Bronchial epithelial cell (primary cell): ENCODE results near the gene PSMA7. TPM values are rescaled to one million over a fixed set of nuclear protein-coding genes. Genes with fewer than 3 reads are reported as not detected.
"Not testable (repeated sequence)": the region's sequence is repeated elsewhere in the genome, so short reads cannot be mapped to it uniquely, and the experiment has no call there.

Experiments
- DNase-seq: peaks from one replicate; pipeline ENCODE4 v3.0.0-alpha.2; 2010; ENCODE audit warnings: low read depth
- FAIRE-seq: peaks from 2 replicates; lab custom pipeline; 2011; peaks lifted over from hg19 to GRCh38; lab: Jason Lieb, UNC
- H3K27me3 ChIP-seq: 2 replicates; pipeline ENCODE4 v1.5.1; 2011; ENCODE audit warnings: low read length; ENCODE audit not compliant: control insufficient read depth, insufficient read depth
- H3K36me3 ChIP-seq: 2 replicates; pipeline ENCODE4 v1.5.1; 2011; ENCODE audit warnings: low read length; ENCODE audit not compliant: control insufficient read depth, insufficient read depth
- H3K4me3 ChIP-seq: 2 replicates; pipeline ENCODE4 v1.5.1; 2011; ENCODE audit warnings: mild to moderate bottlenecking, low read depth, low read length, control low read depth
- total RNA-seq: library from RNA; depleted of rRNA; stranded (reverse); fragments of >200 nt; gene quantifications from 2 replicates; pipeline ENCODE4 v1.2.1, GENCODE V29; 2014
- TF ChIP-seq, protein P1 (sequence below): IDR thresholded peaks from 2 replicates; pipeline ENCODE4 v1.5.1; 2011; ENCODE audit warnings: mild to moderate bottlenecking, moderate library complexity, low read length, control low read depth, inconsistent platforms; ENCODE audit not compliant: insufficient read depth, severe bottlenecking

PSMA7 gene
- total RNA-seq, 1 donor from 2014 or later: 516 TPM

GRCh38 chr20:62148908-62149314 lies 5.7 kb upstream of the PSMA7 start:
- peaks cover 4% of the 10 kb centered on the region for H3K36me3 ChIP-seq
- FAIRE-seq (no peak), DNase-seq (no peak)
- no peaks in the 10 kb centered on the region for H3K27me3 ChIP-seq
- no peak overlapping the region for H3K4me3 ChIP-seq
- TF ChIP-seq, protein P1, sequence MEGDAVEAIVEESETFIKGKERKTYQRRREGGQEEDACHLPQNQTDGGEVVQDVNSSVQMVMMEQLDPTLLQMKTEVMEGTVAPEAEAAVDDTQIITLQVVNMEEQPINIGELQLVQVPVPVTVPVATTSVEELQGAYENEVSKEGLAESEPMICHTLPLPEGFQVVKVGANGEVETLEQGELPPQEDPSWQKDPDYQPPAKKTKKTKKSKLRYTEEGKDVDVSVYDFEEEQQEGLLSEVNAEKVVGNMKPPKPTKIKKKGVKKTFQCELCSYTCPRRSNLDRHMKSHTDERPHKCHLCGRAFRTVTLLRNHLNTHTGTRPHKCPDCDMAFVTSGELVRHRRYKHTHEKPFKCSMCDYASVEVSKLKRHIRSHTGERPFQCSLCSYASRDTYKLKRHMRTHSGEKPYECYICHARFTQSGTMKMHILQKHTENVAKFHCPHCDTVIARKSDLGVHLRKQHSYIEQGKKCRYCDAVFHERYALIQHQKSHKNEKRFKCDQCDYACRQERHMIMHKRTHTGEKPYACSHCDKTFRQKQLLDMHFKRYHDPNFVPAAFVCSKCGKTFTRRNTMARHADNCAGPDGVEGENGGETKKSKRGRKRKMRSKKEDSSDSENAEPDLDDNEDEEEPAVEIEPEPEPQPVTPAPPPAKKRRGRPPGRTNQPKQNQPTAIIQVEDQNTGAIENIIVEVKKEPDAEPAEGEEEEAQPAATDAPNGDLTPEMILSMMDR: no peak

GRCh38 chr20:62148383-62148782 lies 5.2 kb upstream of the PSMA7 start:
- H3K4me3 ChIP-seq, DNase-seq, H3K27me3 ChIP-seq, FAIRE-seq, H3K36me3 ChIP-seq: not testable (repeated sequence)

GRCh38 chr20:62147528-62147927 lies 4.3 kb upstream of the PSMA7 start:
- FAIRE-seq: no peak
- DNase-seq: no peak
- peaks cover 1% of the 10 kb centered on the region for H3K36me3 ChIP-seq
- TF ChIP-seq, protein P1: no peak
- H3K4me3 ChIP-seq: no peak overlapping the region
- H3K27me3 ChIP-seq: no peaks in the 10 kb centered on the region

GRCh38 chr20:62147125-62147524 lies 3.9 kb upstream of the PSMA7 start:
- FAIRE-seq (no peak), DNase-seq (no peak)
- Histone ChIP-seq H3K36me3 (peaks cover 1% of the 10 kb centered on the region), H3K4me3 (no peak overlapping the region), H3K27me3 (no peaks in the 10 kb centered on the region)
- TF ChIP-seq, protein P1: no peak

DNA sequence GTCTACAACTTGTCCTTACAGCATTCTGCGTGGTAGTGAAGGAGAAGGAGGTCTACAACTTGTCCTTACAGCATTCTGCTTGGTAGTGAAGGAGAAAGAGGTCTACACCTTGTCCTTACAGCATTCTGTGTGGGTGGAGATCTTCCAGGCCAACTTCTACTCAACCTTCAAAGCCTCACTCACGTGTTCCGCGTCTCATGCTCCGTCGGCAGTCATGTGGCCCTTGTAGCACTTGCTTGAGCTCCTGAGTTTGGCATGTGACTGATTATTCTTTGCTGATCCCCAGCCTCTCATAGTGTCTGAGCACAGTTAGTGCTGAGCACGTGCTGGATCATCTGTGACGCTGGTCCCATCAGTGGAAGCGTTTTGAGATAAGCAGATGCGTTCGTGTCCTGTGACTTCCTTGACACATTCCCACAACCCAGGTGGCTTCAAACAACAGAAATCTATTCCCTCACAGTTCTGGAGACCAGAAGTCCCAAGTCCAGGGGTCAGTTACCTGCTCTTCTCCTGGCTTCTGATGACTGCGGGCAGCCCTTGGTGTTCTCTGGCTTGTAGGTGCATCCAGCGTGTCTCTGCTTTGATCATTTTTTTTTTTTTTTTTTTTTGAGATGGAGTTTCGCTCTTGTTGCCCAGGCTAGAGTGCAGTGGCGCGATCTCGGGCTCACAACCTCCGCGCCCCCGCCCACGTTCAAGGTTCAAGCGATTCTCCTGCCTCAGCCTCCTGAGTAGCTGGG lies 3.0 kb upstream of the PSMA7 start:
- TF ChIP-seq, protein P1: no peak
- H3K4me3 ChIP-seq: no peak overlapping the region
- peaks cover 2% of the 10 kb centered on the region for H3K36me3 ChIP-seq
- FAIRE-seq: no peak
- no peak for DNase-seq
- no peaks in the 10 kb centered on the region for H3K27me3 ChIP-seq

GRCh38 chr20:62145688-62146018 lies 2.5 kb upstream of the PSMA7 start:
- Histone ChIP-seq H3K36me3 (peaks cover 5% of the 10 kb centered on the region), H3K4me3 (no peak overlapping the region), H3K27me3 (no peaks in the 10 kb centered on the region)
- TF ChIP-seq, protein P1: no peak
- FAIRE-seq (no peak), DNase-seq (no peak)
